ENCODE data around the gene HMGCR.

DNA sequence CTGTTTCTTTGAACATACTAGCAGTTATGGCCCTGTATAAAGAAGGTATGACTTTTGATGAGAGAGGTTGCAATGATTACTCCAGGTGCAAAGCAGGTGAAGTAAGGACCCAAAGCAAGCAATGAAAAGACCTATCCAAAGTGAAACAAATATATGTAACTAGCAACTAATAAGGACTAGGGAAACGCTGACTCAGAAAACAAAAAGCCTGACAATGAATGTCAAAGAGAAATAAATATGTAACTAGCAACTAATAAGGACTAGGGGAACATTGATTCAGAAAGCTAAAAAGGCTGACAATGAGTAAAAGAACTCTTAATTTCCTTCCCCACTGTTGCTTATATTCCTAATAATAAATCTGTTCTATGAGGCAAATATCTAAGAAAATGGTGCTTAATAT, 43.1 kb downstream of the HMGCR start:
- TF ChIP-seq CTCF (IDR thresholded peaks at IDR 0.05), result no peak
- no peak for TF ChIP-seq POLR2A (IDR thresholded peaks at IDR 0.05)
- no peak for TF ChIP-seq EP300 (IDR thresholded peaks at IDR 0.05)
